Chondrocyte (in vitro differentiated cells): ENCODE results near the gene CRYZL1. TPM values are rescaled to one million over a fixed set of nuclear protein-coding genes. Genes with fewer than 3 reads are reported as not detected.

Experiments
- DNase-seq: peaks from one replicate; pipeline ENCODE4 v3.0.0; 2021; ENCODE audit warnings: mixed read lengths, low spot score
- H3K27ac Mint-ChIP-seq: one replicate; pipeline ENCODE4 v1.8.0; 2021; ENCODE audit warnings: mild to moderate bottlenecking, moderate library complexity, mixed read lengths; ENCODE audit not compliant: unreplicated experiment
- H3K27me3 Mint-ChIP-seq: 2 replicates; pipeline ENCODE4 v1.8.0; 2021; ENCODE audit warnings: low read depth, mixed read lengths
- H3K36me3 Mint-ChIP-seq: 2 replicates; pipeline ENCODE4 v1.8.0; 2021; ENCODE audit warnings: low read depth, mixed read lengths
- H3K4me1 Mint-ChIP-seq: 2 replicates; pipeline ENCODE4 v1.8.0; 2021; ENCODE audit warnings: low read depth, mild to moderate bottlenecking, mixed read lengths
- H3K4me3 Mint-ChIP-seq: one replicate; pipeline ENCODE4 v1.8.0; 2021; ENCODE audit warnings: mild to moderate bottlenecking, moderate library complexity, mixed read lengths; ENCODE audit not compliant: unreplicated experiment
- H3K9me3 Mint-ChIP-seq: 2 replicates; pipeline ENCODE4 v1.8.0; 2021; ENCODE audit warnings: low read depth, mixed read lengths
- total RNA-seq: library from RNA; stranded (reverse); gene quantifications from 3 replicates; pipeline ENCODE4 v1.2.1, GENCODE V29; 2021
- TF ChIP-seq, protein P1 (sequence below): fragments of 200-600 bp; sonication (generic); IDR thresholded peaks from 2 replicates; pipeline ENCODE4 v1.5.0; 2021; ENCODE audit warnings: antibody characterized with exemption, mild to moderate bottlenecking, moderate library complexity

The CRYZL1 gene
- total RNA-seq, 1 donor from 2014 or later, result 30.4 TPM

DNA sequence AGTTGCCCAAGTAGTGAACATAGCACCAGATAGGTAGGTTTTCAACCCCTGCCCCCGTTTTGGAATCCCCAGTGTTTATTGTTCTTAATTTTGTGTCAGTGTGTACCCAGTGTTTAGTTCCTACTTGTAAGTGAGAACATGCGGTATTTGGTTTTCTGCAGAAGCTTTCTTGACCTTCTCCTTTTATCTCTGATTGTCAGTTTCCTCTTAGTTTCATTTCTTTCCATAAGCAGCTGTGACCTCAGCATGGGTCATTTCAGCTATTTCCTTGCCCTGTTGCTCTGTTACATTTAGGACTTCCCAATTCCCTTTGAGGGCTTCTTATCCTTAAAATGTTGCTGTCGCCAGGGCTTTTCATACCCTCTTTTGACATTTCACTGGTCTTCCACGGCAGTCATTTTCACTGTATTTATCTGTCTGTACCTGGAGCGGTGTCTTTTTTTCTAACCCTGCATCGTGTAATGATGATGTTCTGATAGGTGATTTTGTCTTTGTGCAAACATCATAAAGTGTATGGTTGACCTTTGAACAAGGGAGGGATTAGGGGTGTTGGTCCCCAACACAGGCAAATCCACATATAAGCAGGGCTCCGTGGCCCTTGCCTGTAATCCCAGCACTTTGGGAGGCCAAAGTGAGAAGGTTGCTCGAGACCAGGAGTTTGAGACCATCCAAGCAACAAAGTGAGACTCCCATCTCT, 15.7 kb upstream of the CRYZL1 start:
- peaks cover 6% of the 10 kb centered on the region for H3K9me3 Mint-ChIP-seq
- TF ChIP-seq, protein P1, sequence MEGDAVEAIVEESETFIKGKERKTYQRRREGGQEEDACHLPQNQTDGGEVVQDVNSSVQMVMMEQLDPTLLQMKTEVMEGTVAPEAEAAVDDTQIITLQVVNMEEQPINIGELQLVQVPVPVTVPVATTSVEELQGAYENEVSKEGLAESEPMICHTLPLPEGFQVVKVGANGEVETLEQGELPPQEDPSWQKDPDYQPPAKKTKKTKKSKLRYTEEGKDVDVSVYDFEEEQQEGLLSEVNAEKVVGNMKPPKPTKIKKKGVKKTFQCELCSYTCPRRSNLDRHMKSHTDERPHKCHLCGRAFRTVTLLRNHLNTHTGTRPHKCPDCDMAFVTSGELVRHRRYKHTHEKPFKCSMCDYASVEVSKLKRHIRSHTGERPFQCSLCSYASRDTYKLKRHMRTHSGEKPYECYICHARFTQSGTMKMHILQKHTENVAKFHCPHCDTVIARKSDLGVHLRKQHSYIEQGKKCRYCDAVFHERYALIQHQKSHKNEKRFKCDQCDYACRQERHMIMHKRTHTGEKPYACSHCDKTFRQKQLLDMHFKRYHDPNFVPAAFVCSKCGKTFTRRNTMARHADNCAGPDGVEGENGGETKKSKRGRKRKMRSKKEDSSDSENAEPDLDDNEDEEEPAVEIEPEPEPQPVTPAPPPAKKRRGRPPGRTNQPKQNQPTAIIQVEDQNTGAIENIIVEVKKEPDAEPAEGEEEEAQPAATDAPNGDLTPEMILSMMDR, result no peak
- no peak for DNase-seq
- no peak overlapping the region for H3K4me3 Mint-ChIP-seq
- H3K4me1 Mint-ChIP-seq, result peaks cover 44% of the 10 kb centered on the region
- H3K27ac Mint-ChIP-seq, result peak overlapping the region; percentile 17
- peaks cover 2% of the 10 kb centered on the region for H3K36me3 Mint-ChIP-seq
- no peaks in the 10 kb centered on the region for H3K27me3 Mint-ChIP-seq

DNA sequence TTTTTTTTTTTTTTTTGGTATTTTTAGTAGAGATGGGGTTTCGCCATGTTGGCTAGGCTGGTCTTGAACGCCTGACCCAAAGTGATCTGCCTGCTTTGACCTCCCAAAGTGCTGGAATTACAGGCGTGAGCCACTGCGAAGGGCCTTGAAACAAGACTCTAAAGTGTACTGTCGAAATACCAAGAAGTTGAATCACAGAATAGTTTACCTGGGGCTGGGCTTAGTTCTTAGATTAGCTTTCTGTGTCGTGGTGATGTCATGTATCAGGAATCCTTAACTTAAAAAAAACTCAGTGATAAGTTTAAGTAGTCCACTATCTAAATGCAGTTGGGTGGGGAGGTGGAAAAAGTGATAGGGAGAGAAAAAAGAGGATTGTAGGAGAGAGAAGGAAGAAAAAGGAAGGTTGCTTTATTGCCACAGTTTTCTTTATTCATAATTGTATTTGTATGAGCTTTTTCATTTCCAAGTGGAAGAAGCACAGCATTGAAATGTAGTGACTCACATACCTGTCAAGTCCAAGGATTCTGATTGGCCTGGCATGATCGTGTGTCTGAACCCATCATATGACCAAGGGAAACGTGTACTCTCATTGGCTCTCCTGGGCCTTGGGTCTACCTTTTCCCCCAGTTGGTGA, 14.2 kb upstream of the CRYZL1 start:
- H3K27ac Mint-ChIP-seq, result peak overlapping the region; percentile 95
- DNase-seq, result no peak
- H3K4me1 Mint-ChIP-seq, result peaks cover 56% of the 10 kb centered on the region
- H3K9me3 Mint-ChIP-seq, result peaks cover under 1% of the 10 kb centered on the region
- H3K4me3 Mint-ChIP-seq, result no peak overlapping the region
- H3K27me3 Mint-ChIP-seq, result no peaks in the 10 kb centered on the region
- TF ChIP-seq, protein P1, result no peak
- H3K36me3 Mint-ChIP-seq, result no peaks in the 10 kb centered on the region

DNA sequence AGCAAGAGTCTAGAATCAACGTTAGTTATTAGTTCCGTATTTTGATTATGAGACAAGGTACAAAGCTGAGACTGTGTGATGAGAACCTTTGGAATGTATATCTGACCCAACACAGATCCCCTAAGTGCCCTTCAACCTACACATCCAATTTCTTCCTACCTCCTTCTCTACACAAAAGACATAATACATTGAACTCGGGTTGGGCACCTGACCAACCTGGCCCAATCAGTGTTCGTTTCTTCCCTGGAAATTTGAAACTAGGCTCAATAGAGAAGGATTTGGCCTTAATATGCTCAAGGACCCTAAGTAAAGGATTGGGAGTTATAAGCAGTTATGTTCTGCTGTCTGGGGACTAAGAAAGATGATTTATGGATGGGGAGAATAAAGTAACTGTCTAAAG, 12.9 kb upstream of the CRYZL1 start:
- no peak for DNase-seq
- Mint-ChIP-seq H3K9me3 (no peaks in the 10 kb centered on the region), H3K27me3 (no peaks in the 10 kb centered on the region), H3K36me3 (no peaks in the 10 kb centered on the region), H3K27ac (no peak overlapping the region), H3K4me3 (no peak overlapping the region), H3K4me1 (peaks cover 55% of the 10 kb centered on the region)
- TF ChIP-seq, protein P1, result no peak

DNA sequence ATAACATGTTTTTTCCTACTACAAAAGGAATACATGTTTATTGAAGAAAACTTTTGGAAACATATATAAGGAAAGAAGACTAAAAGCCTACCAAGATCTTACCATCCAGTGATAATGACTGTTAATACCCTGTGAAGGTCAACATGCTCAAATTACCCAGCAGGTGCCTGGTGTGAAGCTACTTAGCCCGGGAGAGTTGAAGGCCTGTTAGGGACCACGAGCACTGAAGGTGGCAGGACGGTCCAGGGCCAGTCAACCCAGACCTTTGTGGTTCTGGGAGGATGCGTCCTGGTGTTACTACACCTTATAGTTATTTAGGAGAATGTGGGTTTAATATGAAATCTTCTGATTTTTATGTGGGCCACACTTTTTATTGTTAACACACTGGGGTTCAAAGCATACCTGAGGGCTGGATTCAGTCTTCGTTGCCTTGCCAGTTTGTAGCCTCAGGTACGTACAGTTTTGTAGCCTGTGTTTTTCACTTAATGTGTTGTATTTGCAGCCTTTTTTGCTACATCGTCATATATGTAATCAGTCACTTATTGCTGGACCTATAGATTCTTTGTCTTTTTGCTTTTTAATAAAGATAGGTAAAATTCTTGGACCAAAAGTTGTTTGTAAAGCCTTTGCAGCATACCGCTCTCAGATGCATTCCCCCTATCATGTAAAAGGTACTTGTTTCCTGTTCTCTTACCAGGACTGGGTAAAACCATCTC, 10.6 kb upstream of the CRYZL1 start:
- Mint-ChIP-seq H3K4me3 (no peak overlapping the region), H3K9me3 (no peaks in the 10 kb centered on the region), H3K4me1 (peaks cover 47% of the 10 kb centered on the region), H3K36me3 (no peaks in the 10 kb centered on the region), H3K27me3 (no peaks in the 10 kb centered on the region), H3K27ac (no peak overlapping the region)
- TF ChIP-seq, protein P1, result no peak
- DNase-seq, result no peak

DNA sequence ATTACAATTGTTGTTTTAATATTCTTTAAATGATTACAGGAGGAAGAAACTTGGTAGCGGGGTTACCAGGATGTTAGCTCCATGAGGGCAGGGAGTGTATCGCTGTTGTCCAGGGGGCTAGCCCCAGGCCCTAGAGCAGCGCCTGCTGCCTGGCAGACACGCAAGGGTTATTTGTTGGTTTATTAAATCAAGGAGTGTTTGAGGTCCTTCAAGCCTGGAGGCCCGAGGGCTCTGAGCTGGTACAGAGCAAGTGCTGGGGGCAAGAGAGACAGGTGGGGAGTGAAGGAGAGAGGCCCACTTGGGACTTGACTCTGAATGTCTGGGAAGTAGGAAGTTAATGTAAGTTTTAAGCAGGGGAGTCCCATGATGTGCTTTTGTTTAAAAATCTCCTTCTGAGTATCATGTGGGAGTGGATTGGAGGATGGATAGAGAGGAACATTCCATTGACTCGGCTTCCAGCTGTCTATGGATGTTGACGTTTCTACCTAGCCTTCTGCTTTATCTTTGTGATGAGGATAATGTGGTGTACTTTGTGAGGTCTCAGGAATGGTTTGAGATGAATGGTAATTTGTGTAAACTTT, 9.5 kb upstream of the CRYZL1 start:
- no peak for DNase-seq
- no peak overlapping the region for H3K4me3 Mint-ChIP-seq
- H3K27ac Mint-ChIP-seq, result no peak overlapping the region
- TF ChIP-seq, protein P1, result no peak
- H3K9me3 Mint-ChIP-seq, result no peaks in the 10 kb centered on the region
- H3K36me3 Mint-ChIP-seq, result no peaks in the 10 kb centered on the region
- H3K4me1 Mint-ChIP-seq, result peaks cover 41% of the 10 kb centered on the region
- H3K27me3 Mint-ChIP-seq, result no peaks in the 10 kb centered on the region
